Heart left ventricle (tissue), 16 donors: Measurements from ENCODE around the gene SNORC. TPM values are rescaled to one million over a fixed set of nuclear protein-coding genes. Genes with fewer than 3 reads are reported as not detected.

Experiments used
- ATAC-seq, 4 donors: fragments of 200-7000 bp; cut with Tn5 transposase; one replicate each; pipeline ENCODE4 v1.9.1; 2020 to 2022; ENCODE audit warnings: moderate library complexity in 4 of 4, mild to moderate bottlenecking in 3 of 4, moderate number of reproducible peaks in 1 of 4
- DNase-seq, 5 donors: peaks; one replicate each; pipeline ENCODE4 v3.0.0-alpha.2; 2020
- H3K27ac ChIP-seq, 12 donors: fragments of 200-600 bp; sonication (generic) in 4 of 12; one replicate each; pipeline versions ENCODE4 v1.5.0 to v1.8.0; 2016 to 2022; ENCODE audit warnings: mild to moderate bottlenecking in 2 of 12
- H3K27me3 ChIP-seq, 9 donors: fragments of 200-600 bp; sonication (generic) in 2 of 9; one replicate each; pipeline versions ENCODE4 v1.5.1 to v1.8.0; 2016 to 2022; ENCODE audit warnings: mild to moderate bottlenecking in 3 of 9
- H3K36me3 ChIP-seq, 9 donors: fragments of 200-600 bp; sonication (generic) in 2 of 9; one replicate each; pipeline versions ENCODE4 v1.5.0 to v1.8.0; 2018 to 2022; ENCODE audit warnings: mild to moderate bottlenecking in 2 of 9
- H3K4me1 ChIP-seq, 12 donors: fragments of 200-600 bp; sonication (generic) in 4 of 12; one replicate each; pipeline versions ENCODE4 v1.5.0 to v1.8.0; 2016 to 2022; ENCODE audit warnings: mild to moderate bottlenecking in 3 of 12
- H3K4me3 ChIP-seq, 12 donors: fragments of 200-600 bp; sonication (generic) in 4 of 12; one replicate each; pipeline versions ENCODE4 v1.5.0 to v1.8.0; 2017 to 2022; ENCODE audit warnings: mild to moderate bottlenecking in 9 of 12, moderate library complexity in 4 of 12
- H3K9me3 ChIP-seq, 12 donors: fragments of 200-600 bp; sonication (generic) in 4 of 12; one replicate each; pipeline versions ENCODE4 v1.5.0 to v1.8.0; 2016 to 2022; ENCODE audit warnings: mild to moderate bottlenecking in 1 of 12
- CTCF ChIP-seq, 12 donors: fragments of 200-600 bp; sonication (generic) in 4 of 12; IDR thresholded peaks; one replicate each; pipeline versions ENCODE4 v1.5.0 to v1.8.0; 2018 to 2022; ENCODE audit warnings: antibody characterized with exemption in 12 of 12, mild to moderate bottlenecking in 5 of 12
- POLR2A ChIP-seq, 2 donors: fragments of 450-650 bp; IDR thresholded peaks; one replicate each; pipeline ENCODE4 v1.6.1; 2017; ENCODE audit warnings: antibody characterized with exemption in 2 of 2, mild to moderate bottlenecking in 2 of 2, moderate library complexity in 2 of 2
- WGBS, 4 donors: extraction: QIAGEN DNeasy Blood & Tissue Kit in 2 of 4; methylation state at CpG; one replicate each; pipeline versions ENCODE4 v1.1.5 to v1.1.7; 2013 to 2018; 5-methylcytosine and 5-hydroxymethylcytosine counted together
- intact Hi-C, 10 donors: fragments of 100-400 bp; cut with DNase I; formaldehyde crosslinking; loops; one replicate each; pipeline versions ENCODE4 v1.11.1 to v1.14.2; 2022
- polyA plus RNA-seq, 2 donors: library from polyadenylated mRNA; stranded (reverse); fragments of 200-250 nt; gene quantifications; one replicate each; pipeline ENCODE4 v1.2.3, GENCODE V29; 2013
- total RNA-seq, 9 donors: library from RNA; depleted of rRNA in 2 of 9; stranded (reverse); fragments of >200 nt in 2 of 9; fragmentation: NEBNext Ultra II Directional in 3 of 9; extraction: Animal tissue kit (Norgen Biotek cat#: 25700) in 3 of 9; gene quantifications; one replicate each; pipeline versions ENCODE4 v1.1.0 to v1.2.4, GENCODE V29; 2016 to 2023
- donor health status: ischemic (EF 13 %, LVEDD 7.1; RV severe dilation, severe dysfunction).
- donor health status: healthy with polysubstance abuse.
- donor health status: DM: no; HTN: yes; CAD: no.
- donor health status: DM: no; HTN: no; CAD: no.
- donor health status: ischemic (EF 25% LVEDD 6.9; RV normal size, moderate dysfunction).
- donor health status: ischemic (EF 25% LVEDD 5.7; RV mildly dilated, moderate dysfunction).
- donor health status: healthy.
- donor health status: DM: yes; HTN: yes; CAD: no.
- donor health status: ischemic (EF 35%, LVEDD 5.7; RV mildly dilated, moderate dysfunction).
- donor health status: nonischemic (EF 11% LVEDD 7.7; RV severe dilation, severe dysfunction).
- donor health status: DM: yes; HTN: yes; CAD: no.
- donor health status: PGD.
- donor health status: ischemic (EF 29% LVEDD 5.4; RV normal size, mild dysfunction).
- donor health status: nonischemic (EF 23%, LVEDD 6.1; RV moderate dilation, normal function).

The SNORC gene
- total and polyA plus RNA-seq, 11 donors, result 0.38 to 2.9 (median 0.74) TPM

GRCh38 chr2:232884549-232885263 lies 14.6 kb downstream of the SNORC start:
- H3K4me3 ChIP-seq, result no peak overlapping the region
- no peaks in the 10 kb centered on the region for H3K36me3 ChIP-seq
- H3K4me1 ChIP-seq, result no peaks in the 10 kb centered on the region
- DNase-seq, result peak in 1 of 5 donors; percentile 45
- no peak for ATAC-seq
- H3K27me3 ChIP-seq, result peaks cover 0 to 10% (median 0%) of the 10 kb centered on the region in 9 donors
- no peak overlapping the region for H3K27ac ChIP-seq
- 81 to 86% (median 84%) methylated on average over 20 to 27 of the region's 27 CpGs for WGBS, 4 donors
- no peaks in the 10 kb centered on the region for H3K9me3 ChIP-seq
- intact Hi-C loops, result loop anchor here in 1 of 10 donors (10.0 kb wide), 1 partner anchor 140 kb away; no protein-coding TSS in a partner anchor
- TF ChIP-seq POLR2A (IDR thresholded peaks at IDR 0.05) (no peak), CTCF (IDR thresholded peaks at IDR 0.05) (no peak)

- intact Hi-C loops, result loop anchor here in 1 of 10 donors (10.0 kb wide), 1 partner anchor 139 kb away; no protein-coding TSS in a partner anchor
- Histone ChIP-seq H3K27me3 (peaks cover 0 to 12% (median 0%) of the 10 kb centered on the region in 9 donors), H3K4me3 (no peak overlapping the region), H3K9me3 (no peaks in the 10 kb centered on the region), H3K27ac (no peak overlapping the region), H3K4me1 (no peaks in the 10 kb centered on the region), H3K36me3 (no peaks in the 10 kb centered on the region)
- WGBS, 4 donors, result 80 to 88% (median 84%) methylated on average over 20 to 25 of the region's 25 CpGs
- no peak for ATAC-seq
- no peak for DNase-seq
- no peak for TF ChIP-seq POLR2A (IDR thresholded peaks at IDR 0.05)
- no peak for TF ChIP-seq CTCF (IDR thresholded peaks at IDR 0.05)
These were observed 15.3 kb downstream of the SNORC start for GRCh38 chr2:232885264-232885961.

GRCh38 chr2:232886176-232886575 lies 16.1 kb downstream of the SNORC start:
- DNase-seq (no peak), ATAC-seq (no peak)
- WGBS, 4 donors, result 90 to 93% (median 90%) methylated on average over 11 of the region's 11 CpGs
- intact Hi-C loops, result loop anchor here in 1 of 10 donors (10.0 kb wide), 1 partner anchor 139 kb away; no protein-coding TSS in a partner anchor
- Histone ChIP-seq H3K36me3 (no peaks in the 10 kb centered on the region), H3K4me3 (no peak overlapping the region), H3K27me3 (peaks cover 0 to 20% (median 0%) of the 10 kb centered on the region in 9 donors), H3K9me3 (no peaks in the 10 kb centered on the region), H3K4me1 (peaks cover 0 to 5% (median 0%) of the 10 kb centered on the region in 12 donors), H3K27ac (no peak overlapping the region)
- TF ChIP-seq CTCF (IDR thresholded peaks at IDR 0.05) (no peak), POLR2A (IDR thresholded peaks at IDR 0.05) (no peak)

- TF ChIP-seq CTCF (IDR thresholded peaks at IDR 0.05), result no peak
- no peak for TF ChIP-seq POLR2A (IDR thresholded peaks at IDR 0.05)
- no peak for ATAC-seq
- DNase-seq, result no peak
- Histone ChIP-seq H3K27ac (no peak overlapping the region), H3K36me3 (no peaks in the 10 kb centered on the region), H3K27me3 (peaks cover 0 to 24% (median 0%) of the 10 kb centered on the region in 9 donors), H3K4me3 (no peak overlapping the region), H3K9me3 (no peaks in the 10 kb centered on the region), H3K4me1 (peaks cover 0 to 6% (median 0%) of the 10 kb centered on the region in 12 donors)
- WGBS, 4 donors, result 82 to 86% (median 84%) methylated on average over 6 to 7 of the region's 7 CpGs
- intact Hi-C loops, result loop anchor here in 1 of 10 donors (10.0 kb wide), 1 partner anchor 138 kb away; no protein-coding TSS in a partner anchor
These were observed 16.6 kb downstream of the SNORC start for GRCh38 chr2:232886632-232887031.
